Activated effector memory CD4-positive, alpha-beta T cell treated with Interleukin-2 at 50 U/mL for 16 hours (primary cell): ENCODE results near the gene CCDC185.
A peak's percentile ranks its signal among the peaks of the same experiment; 100 is the strongest.

ENCODE experiments used
- DNase-seq: peaks from one replicate; pipeline ENCODE4 v3.0.0-alpha.2; 2020

Gene CCDC185

DNA sequence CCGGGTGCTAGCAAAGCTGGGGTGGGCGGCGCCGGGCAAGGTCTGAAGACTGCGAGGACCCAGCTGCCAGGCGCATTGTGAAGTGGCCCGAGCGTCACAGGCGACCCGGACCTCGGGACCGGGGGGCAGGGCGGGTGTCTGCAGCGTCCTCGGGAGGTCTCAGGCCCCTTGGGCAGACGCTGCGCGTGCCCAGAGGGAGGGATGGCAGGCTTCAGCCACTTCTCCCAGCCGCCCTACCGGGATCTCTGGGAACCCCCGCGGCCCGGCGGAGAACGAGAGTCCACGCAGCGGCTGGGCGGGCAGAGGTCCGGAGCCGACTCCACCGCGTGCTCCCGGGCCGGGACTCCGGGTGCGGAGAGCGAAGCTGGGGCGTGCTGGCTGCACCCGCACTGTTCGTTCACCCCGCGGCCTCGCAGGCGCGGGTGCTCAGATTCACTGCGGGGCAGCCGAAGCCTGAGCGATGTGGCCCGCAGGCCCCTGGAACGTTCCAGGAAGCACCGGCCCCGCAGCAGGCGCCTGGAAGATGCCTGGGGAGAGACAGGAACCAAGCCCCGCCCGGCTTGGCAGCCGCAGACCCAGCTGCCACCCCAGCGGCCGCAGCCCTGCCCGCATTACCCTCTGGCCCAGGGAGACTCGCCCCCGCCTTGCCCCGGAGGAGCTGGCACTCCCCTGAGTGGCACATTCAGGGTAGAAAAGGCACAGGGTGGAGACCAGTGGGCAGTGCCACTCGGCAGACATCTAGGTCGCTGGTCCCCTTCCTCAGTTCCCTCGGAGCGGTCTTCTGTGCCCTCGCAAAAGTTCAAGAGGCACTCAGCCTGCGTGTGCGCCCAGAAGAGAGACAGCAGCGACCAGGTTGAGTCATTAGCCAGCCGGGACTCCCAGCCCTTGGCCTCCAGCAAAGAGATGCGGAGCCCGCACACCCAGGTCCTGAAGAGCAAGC is at the start of gene CCDC185:
TSS of gene CCDC185 (plus strand) at position 141 of the 940 bp plus-strand sequence. CDS start at position 202, 61 bp downstream.
- DNase-seq, result no peak

DNA sequence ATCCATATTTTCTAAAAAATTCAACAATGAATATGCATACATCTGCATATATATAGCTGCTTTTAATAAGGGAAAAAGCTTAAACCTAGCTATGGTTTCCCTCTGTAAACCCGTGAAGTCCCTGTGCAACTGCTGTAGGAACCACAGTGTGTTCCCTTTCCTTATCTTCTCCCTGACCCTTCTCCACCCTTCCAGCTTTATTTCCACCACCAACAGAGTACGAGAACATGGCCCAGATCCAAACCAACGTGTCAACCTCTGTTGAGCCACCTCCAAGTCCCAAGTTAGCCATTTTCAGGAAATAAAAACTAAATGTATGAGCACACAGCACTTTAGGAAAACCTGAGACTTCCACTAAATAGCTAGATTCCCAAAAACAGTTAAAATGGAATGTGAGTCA is 49.5 kb upstream of the CCDC185 start:
- no peak for DNase-seq

DNA sequence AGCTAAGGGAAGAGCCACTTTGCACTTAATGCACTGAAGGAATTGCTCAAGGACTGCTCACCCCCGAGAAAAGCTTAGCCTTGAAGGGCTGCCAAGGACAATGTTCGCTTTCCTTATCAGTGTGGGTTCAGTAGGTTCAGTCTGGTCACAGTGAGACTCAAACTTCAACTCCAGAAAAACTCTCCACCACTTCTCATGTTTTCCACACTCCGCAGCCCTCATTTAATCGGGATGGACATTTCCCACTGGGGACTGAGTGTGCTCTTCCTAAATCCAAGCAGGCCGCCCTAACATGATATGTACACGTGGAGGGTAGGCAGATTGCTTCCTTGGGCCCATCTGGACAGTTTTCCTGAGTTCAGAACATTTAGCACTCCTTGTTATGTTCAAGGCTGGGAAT is 48.7 kb upstream of the CCDC185 start:
- DNase-seq, result no peak

DNA sequence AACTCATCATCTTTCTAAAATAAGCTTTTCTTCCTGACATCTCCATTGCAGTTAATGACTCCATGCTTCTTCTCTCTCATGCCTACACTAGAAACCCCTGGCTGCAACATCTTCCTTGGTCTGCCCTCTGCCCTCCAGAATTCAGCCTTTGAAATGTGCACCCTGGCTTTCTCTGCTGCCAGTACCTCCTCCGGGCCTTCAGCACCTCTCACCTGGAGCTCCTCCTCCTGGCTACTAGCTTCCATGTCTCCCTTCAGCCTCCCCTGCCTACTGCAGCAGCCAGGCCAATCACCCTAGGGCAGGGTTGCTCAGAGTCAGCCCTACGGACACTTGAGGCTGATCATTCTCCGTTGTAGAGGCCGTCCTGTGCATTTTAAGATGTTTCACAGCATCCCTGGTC is 47.5 kb upstream of the CCDC185 start:
- no peak for DNase-seq

DNA sequence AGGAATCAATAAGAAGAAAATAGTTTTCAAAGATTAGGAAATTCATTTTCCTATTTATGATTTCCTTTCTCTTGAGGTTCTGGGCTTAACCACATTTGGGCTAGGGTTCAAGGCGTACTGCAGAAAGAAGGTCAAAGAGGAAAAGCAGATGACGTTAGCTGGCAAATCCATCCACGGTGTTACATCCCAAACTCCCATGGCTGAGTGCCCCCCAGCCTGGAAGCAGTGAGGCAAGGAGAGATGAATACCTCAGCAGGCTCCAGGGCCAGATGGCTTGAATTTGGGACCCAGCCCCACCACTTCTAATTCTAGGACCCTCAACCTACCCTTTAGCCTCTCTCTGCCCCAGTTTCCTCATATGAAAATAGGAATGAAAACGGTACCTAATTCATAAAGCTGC is 46.9 kb upstream of the CCDC185 start:
- no peak for DNase-seq

DNA sequence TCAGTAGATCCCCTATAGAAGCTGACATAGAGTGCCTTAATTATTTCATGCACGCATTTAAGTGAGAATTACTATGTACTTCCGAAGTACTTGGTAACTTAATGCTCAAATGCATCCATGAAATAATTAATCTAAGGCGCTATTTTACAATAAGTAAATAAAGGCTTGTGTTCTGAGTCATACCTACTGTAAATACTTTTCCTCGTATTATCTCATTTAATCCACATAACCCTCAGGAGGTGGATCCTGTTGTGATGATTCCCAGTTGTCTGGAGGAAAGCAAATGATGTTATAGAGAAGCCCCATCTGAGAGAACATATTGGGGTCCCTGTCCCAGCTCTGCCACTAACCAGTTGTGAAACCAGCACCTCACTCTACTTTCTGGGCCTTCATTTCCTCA is 45.6 kb upstream of the CCDC185 start:
- DNase-seq, result no peak

DNA sequence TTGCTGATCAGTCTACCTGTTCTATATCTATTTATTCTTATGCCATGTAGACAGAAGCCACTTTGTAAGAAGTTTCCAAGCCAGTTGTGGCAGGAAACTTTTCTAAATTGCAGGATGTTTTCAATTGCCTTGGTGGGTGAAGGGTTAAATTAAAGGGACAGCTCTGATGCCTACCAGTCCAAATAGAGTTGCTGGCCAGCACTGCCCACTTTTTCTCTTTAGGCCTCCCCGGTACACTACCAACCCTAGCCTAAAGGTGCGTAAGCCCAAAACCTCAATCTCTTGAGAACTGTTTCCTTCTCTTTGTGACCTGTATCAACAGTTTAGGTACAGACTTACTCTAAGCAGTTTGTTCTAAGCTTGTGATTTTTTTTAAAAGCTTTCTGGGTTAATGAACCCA is 44.8 kb upstream of the CCDC185 start:
- DNase-seq, result no peak

DNA sequence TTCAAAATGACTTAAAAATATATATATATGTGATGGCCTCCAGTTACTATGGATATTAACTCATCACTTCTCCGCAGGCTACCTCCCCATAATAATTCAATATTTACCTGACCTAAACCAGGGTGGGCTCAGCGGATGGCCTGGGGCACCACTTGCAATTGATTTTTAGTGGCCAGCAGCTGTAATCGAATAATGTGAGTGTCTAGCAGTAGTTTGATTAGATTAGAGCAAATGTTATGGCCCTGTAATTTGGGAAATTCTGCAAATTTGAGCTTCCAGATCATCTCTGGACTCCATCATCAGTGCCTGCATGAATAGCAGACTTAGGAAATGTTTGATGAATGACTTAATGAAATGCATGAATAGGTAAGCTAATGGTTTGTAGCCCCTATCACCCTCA is 44.0 kb upstream of the CCDC185 start:
- no peak for DNase-seq

DNA sequence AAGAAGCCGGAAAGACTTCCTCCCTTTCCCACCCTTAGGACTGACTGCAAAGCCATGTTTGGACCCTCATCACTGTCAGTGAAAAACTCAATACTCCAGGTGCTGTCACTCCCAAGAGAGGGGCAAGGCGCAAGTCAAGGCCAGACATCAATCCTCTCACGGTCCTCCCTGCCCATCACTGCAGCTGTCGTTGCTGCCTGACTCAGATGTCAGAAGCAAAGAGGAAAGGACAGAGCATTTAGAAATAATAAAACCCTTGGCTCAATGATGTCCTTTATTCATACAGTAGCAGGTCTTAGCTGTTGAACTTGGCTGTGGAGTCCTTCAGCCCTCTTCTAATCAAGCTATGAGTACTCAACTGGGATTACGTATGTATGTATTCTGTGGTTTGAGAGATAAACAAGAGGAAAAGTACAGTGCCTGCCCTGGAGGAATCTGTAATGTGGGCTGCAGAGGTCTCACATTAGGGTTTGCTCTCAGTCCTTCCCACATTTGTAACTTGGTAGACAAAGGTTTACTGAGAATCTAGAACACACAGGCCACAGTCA is 42.8 kb upstream of the CCDC185 start:
- no peak for DNase-seq

DNA sequence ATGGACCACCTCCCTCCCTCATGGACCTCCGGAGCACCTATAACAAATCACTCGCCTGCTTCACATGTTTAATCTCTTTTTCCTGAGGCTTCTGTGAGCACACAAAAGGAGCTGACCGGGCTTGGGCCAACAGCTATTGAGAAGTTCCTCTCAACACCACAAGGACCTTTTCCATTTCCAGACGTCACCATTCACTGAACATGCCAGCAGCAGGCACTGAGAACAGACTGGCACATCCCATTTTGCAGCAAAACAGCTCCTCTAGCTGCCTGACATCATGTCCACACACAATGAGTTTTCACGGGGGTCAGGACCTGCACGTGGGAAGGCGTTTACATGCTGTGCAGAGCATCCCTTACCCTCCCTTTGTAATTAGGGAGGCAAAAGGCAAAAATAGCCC is 40.3 kb upstream of the CCDC185 start:
- DNase-seq, result no peak

DNA sequence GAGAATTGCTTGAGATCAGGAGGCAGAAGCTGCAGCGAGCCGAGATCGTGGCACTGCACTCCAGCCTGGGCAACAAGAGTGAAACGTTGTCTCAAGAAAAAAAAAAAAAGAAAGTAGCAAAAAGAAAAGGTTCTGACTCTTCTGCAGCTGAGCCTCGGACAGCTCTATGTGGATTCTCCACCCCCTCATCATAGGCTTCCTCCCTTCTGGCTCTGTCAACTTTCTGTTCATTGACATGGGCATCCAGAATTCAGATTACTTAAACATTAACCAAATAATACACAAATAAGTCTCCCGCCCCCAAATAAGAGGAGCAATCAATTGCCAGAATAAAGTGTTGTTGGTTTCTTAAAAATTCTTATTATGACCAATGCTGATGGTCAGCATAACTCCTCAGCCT is 39.3 kb upstream of the CCDC185 start:
- no peak for DNase-seq

DNA sequence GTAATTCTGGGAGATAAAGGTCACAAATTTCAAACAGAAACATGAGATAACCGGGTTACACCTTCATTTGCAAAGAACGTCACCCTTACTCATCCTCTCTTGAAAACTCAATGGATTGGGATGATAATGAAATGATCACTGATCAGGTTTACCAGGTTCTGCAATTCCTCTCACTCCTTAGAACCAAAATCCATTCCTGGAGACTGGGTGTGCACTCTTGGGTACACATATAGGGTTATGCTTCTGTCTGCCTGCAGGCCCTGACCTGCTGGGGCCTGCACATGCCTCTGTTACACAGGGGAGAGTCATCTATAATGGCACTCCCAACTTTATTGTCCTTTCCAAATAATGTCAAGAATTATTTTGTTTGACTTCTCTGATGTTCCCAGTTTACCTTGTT is 37.5 kb upstream of the CCDC185 start:
- no peak for DNase-seq

DNA sequence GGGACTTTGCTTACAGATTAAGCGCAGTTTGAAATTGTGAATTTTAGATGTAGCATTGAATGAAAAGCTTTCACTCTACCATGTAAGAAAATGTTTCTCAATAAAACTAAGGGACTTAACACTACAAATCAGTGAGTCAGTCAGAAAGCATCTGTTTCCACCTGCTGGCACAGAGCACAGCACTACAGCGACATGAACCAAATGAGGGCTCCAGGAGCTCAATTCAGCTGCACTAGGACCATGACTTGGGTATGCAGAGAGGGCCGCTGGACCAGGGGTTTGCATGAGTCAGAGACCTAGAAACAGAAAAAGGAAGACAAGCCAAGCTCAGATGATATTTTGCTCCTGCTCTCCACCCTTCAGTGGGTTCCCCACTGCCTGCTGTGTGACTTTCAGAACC is 34.4 kb upstream of the CCDC185 start:
- DNase-seq, result no peak

DNA sequence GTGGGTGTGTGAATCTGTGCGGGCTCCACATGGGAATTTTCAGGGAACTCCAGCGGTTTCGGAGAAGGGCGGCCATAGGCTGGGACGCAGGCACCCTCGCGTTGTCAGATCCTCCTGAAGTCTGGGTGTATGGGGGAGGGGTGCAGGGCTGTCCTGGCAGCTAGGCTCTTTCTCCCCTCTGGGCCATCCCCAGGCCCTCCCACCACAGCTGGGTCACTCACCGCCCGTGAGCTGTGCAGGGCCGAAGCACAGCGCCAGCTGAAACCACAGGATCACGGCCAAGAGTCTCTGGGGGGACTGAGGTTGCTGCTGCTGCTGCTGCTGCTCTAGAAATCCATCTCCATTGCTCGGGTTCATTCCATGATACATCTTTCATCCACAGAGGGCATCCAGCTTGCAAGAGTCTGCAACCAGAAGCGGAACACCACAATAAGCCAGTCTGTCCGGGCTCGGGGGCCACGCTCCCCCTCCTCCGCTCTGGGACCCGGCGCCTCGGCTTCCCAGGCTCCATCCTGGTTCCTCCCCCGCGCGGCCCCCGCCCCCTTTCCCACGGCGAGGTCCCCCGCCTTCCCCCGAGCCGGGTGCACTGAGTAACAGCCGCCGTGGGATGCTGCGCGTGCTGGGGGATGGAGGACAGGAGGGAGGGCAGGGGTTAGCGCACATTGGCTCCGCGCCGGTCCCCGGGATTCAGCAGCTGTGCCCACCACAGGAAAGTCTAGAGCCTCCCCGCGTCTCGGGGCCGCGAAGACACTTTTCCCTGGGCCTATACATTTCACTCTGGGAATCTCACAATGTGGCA is 30.0 kb upstream of the CCDC185 start:
- DNase-seq, result no peak

DNA sequence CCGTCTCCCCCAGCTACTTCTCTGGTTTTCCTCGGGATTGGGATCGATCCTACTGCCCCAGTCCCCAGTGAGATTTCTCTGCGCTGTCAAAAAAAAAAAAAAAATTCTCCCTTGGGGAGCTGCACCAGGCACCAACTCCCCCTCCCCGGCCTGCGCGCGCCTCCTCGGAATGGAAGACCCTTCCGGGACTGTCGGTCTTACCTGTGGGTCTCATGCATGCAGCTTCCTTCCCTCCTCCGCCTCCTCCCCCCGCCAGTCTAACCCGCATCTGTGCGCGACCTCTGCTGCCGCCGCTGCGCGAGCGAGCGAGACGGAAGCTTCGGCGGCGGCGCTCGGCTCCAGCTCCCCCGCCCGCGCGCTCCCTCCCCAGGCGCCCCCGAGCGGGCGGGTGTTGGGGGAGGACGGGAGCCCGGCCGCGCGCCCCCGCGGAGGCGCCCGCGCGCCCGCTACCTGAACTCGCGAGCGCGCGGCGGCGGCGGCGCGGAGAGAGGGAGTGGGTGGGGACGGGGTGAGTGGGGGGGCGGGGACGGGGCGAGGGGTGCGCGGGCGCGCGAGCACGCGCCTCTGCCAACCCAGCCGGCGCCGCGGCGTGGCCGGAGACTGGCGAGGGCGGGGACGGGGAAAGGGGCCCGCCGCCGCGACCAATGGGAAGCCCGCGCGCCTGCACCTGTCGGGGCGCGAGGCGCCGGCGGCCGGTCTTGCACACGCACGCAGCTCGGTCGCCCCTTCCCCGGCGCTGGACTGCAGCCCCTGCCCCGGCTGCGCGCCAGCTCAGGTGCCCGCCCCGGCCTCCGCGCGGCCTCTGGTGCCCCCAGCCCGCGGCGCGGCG is 29.1 kb upstream of the CCDC185 start, which contains the start of gene SUSD4:
TSS of gene SUSD4 (minus strand) at position 321 of the 829 bp plus-strand sequence. CDS start 751 bp downstream, outside the sequence.
- DNase-seq, result peak; percentile 69

DNA sequence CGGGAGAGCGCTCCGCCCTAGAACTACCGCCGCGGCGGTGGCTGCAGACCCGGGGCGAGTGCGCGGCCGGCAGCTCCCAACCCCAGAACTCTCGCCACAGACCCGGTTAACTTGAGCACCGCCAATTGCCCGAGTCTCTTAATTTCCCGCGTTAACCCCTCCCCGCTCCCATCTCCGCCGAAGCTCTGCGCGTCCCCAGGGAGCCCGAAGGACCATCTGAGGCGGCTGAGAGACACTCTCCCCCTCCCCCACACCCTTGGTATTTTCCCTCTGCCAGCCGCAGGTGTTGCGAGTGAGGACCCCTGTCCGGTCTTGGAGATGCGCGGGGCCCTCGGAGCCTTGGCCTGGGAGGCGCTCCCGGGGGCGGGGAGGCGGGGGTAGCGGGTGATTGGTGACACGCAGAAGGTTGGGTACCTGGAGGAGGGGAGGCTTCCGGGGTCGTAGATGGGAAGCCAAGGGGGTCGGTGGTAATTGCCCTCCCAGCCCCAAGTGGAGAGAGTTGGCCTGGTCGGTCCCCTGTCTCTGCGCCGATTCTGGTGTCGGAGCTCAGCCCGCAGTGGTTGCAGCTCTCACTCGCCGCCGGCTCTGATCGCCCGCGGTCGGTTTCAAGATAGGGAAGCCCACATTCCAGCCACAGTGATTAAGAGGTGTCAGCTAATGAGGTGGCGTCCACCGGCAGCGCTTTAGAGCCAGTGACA is 28.4 kb upstream of the CCDC185 start:
- no peak for DNase-seq

DNA sequence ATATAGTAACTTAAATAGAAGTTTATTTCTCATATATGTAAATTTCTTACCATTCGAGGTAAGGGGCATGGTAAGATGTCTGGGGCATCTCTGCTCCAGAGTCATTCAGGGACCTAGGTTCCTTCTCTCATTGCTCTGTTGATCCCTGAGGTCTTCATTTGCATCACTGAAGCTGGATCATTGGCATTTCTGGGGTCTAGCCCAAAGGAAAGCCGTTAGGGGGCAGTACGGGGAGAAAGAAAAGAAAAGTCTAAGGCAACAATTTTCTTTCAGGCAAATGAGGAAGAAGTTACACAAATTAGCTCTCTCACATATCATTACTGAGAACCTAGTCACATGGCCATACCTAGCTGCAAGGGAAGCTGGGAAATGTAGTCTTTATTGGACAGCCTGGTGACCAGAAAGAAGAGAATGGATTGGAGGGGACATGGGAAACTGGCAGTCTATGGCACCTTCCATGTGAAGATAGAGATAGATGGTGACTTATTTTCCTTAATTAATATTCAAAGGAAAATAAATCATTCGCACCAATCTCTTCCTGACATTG is 19.1 kb upstream of the CCDC185 start:
- no peak for DNase-seq

DNA sequence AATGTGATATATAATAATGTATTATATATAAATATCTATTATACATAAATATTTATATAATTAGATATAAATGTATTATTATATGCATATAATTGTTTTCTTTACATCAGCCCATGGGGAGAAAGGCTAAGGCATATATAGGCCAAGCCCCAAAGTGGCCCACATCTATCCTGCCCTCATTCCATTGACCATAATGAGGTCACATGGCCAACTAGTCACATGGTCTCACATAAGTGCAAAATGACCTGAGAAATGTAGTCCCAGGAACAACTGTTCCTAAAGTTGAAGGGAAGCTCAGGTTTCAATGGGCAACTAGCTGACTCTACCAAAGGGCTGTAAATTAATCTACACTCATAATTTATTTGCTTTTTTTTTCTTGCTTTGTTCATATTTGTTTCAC is 14.5 kb upstream of the CCDC185 start:
- DNase-seq, result no peak

DNA sequence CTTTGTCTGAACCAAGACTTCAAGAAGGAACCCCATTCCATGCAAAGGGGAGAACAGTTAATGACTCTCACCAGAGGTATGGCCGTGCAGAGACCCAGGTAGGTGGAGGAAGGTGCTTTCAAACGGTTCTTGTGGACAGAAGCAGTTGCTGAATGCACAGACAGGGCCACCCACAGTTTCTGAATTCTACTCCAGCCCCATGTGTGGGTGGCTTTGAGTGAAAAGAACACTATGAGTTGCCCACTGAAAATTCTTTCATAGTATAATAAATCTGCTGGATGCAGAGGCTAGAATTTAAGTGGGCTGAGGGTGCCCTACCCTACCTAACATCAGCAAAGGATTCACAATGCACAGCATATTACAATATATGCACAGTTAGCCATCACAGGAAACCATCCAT is 7.2 kb upstream of the CCDC185 start:
- no peak for DNase-seq

DNA sequence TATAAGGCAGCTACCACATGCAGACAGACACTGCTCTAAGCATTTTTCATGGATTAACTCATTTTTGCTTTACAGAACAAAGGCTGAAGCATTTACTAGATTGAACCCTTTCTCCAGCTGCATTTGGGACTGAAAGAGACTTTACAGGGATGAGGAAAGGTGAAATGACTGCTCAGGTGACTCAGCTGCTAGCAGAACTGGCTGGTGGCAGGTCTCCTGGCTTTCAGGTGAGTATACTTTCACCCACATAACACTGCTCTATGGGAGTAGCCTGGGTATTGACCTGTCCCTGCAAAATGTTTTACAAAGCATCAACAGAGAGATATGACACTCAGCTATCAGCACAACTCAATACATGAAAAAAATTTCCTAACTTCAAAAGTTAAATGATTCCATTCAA is 2.6 kb upstream of the CCDC185 start:
- no peak for DNase-seq

DNA sequence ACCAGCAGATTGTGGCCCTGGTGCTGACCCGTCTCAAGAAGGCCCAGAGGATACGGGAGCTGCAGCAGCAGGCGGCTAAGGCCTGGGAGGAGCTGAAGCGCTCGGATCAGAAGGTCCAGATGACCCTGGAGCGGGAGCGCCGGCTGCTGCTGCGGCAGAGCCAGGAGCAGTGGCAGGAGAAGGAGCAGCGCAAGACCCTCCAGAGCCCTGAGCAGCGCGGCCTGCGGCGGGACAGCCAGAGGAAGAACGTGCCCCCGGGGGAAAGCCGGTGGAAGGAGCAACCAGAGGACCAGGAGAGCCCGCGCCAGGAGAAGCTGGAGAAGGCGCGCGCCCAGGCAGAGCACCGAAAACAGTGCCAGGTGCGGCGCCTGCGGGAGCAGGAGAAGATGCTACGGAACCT is 1.0 kb downstream of the CCDC185 start:
- no peak for DNase-seq

DNA sequence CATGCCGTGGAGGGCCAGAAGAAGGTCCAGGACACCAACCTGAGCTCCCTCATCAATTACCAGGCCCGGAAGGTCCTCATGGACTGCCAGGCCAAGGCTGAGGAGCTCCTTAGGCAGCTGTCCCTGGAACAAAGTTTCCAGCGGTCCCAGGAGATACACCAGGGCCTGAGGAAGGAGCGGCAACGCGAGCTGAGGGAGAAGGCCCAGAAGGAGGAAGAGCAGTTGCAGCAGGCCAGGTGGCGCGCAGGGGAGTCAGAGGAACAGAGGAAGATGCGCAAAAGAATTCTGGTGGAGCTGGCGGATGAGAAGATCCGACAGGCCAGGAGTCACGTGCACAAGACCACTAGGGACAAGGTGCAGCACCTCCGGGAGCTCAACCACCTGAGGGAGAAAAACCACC is 1.5 kb downstream of the CCDC185 start:
- no peak for DNase-seq
